GM18951 (cell line): Measurements from ENCODE around the gene PKP2.
"Not testable (repeated sequence)": the region's sequence is repeated elsewhere in the genome, so short reads cannot be mapped to it uniquely, and the experiment has no call there.

Experiments used
- POLR2A ChIP-seq: IDR thresholded peaks from 4 replicates; pipeline ENCODE4 v1.6.1; 2011; ENCODE audit warnings: mild to moderate bottlenecking; ENCODE audit not compliant: insufficient read length, insufficient read depth; ENCODE audit errors: extremely low read depth
- in situ Hi-C: fragments of 300-500 bp; cut with MboI; formaldehyde crosslinking; loops from one replicate; pipeline ENCODE4 v1.12.0; 2022; ENCODE audit warnings: low sequenced_read_pairs, mixed read lengths, inconsistent platforms; ENCODE audit not compliant: unreplicated experiment

Gene PKP2

GRCh38 chr12:32868885-32869284 is 27.7 kb downstream of the PKP2 start:
- in situ Hi-C loops: no loop called here
- TF ChIP-seq POLR2A: no peak

- no peak for TF ChIP-seq POLR2A
- in situ Hi-C loops: no loop called here
Measured at GRCh38 chr12:32864731-32865130, 31.8 kb downstream of the PKP2 start.

GRCh38 chr12:32863128-32863527 is 33.4 kb downstream of the PKP2 start:
- in situ Hi-C loops: no loop called here
- no peak for TF ChIP-seq POLR2A

GRCh38 chr12:32861658-32862057 is 34.9 kb downstream of the PKP2 start:
- in situ Hi-C loops: not testable (repeated sequence)

GRCh38 chr12:32860192-32860591 is 36.4 kb downstream of the PKP2 start:
- in situ Hi-C loops: no loop called here
- no peak for TF ChIP-seq POLR2A

GRCh38 chr12:32859389-32859788 is 37.2 kb downstream of the PKP2 start:
- in situ Hi-C loops: no loop called here
- TF ChIP-seq POLR2A: no peak

GRCh38 chr12:32854716-32855115 is 41.9 kb downstream of the PKP2 start:
- in situ Hi-C loops: no loop called here
- no peak for TF ChIP-seq POLR2A

GRCh38 chr12:32854097-32854496 is 42.5 kb downstream of the PKP2 start:
- in situ Hi-C loops: no loop called here
- no peak for TF ChIP-seq POLR2A

- no peak for TF ChIP-seq POLR2A
- in situ Hi-C loops: no loop called here
Measured at GRCh38 chr12:32847287-32847686, 49.3 kb downstream of the PKP2 start.

- TF ChIP-seq POLR2A: no peak
- in situ Hi-C loops: no loop called here
Measured at GRCh38 chr12:32846053-32846452, 50.5 kb downstream of the PKP2 start.

GRCh38 chr12:32843528-32844095 is 53.0 kb downstream of the PKP2 start:
- in situ Hi-C loops: no loop called here
- no peak for TF ChIP-seq POLR2A

- in situ Hi-C loops: no loop called here
- TF ChIP-seq POLR2A: no peak
Measured at GRCh38 chr12:32841061-32841460, 55.5 kb downstream of the PKP2 start.

- in situ Hi-C loops: no loop called here
- TF ChIP-seq POLR2A: no peak
Measured at GRCh38 chr12:32839828-32840227, 56.7 kb downstream of the PKP2 start.

- no peak for TF ChIP-seq POLR2A
- in situ Hi-C loops: no loop called here
Measured at GRCh38 chr12:32837974-32838373, 58.6 kb downstream of the PKP2 start.

GRCh38 chr12:32836710-32837109 is 59.9 kb downstream of the PKP2 start:
- in situ Hi-C loops: no loop called here
- no peak for TF ChIP-seq POLR2A
